Dendritic cell treated with granulocyte-macrophage colony-stimulating factor and Interleukin-4, amounts not matched to agents 40 ng/mL and 50 ng/mL, for 4 days (primary cell): ENCODE results near the gene IDI1.
"Not testable (repeated sequence)": the region's sequence is repeated elsewhere in the genome, so short reads cannot be mapped to it uniquely, and the experiment has no call there.

ENCODE experiments used
- H3K27ac Mint-ChIP-seq: one replicate; pipeline ENCODE4 v1.8.0; 2022; ENCODE audit warnings: mild to moderate bottlenecking, mixed read lengths
- H3K27me3 Mint-ChIP-seq: one replicate; pipeline ENCODE4 v1.8.0; 2022; ENCODE audit warnings: mild to moderate bottlenecking, mixed read lengths
- H3K36me3 Mint-ChIP-seq: one replicate; pipeline ENCODE4 v1.8.0; 2022; ENCODE audit warnings: low read depth, mixed read lengths
- H3K4me1 Mint-ChIP-seq: one replicate; pipeline ENCODE4 v1.8.0; 2022; ENCODE audit warnings: low read depth, mixed read lengths
- H3K4me3 Mint-ChIP-seq: one replicate; pipeline ENCODE4 v1.8.0; 2022; ENCODE audit warnings: mild to moderate bottlenecking, moderate library complexity, mixed read lengths
- H3K9me3 Mint-ChIP-seq: one replicate; pipeline ENCODE4 v1.8.0; 2022; ENCODE audit warnings: mixed read lengths
- intact Hi-C: fragments of 100-400 bp; cut with micrococcal nuclease; formaldehyde crosslinking; loops from one replicate; pipeline ENCODE4 v1.15.0; 2022

IDI1 gene

GRCh38 chr10:1035201-1035600 is 13.7 kb downstream of the IDI1 start:
- intact Hi-C loops = no loop called here
- peaks cover 29% of the 10 kb centered on the region for H3K36me3 Mint-ChIP-seq
- no peak overlapping the region for H3K27ac Mint-ChIP-seq
- H3K4me3 Mint-ChIP-seq = no peak overlapping the region
- no peaks in the 10 kb centered on the region for H3K27me3 Mint-ChIP-seq
- H3K4me1 Mint-ChIP-seq = no peaks in the 10 kb centered on the region
- no peaks in the 10 kb centered on the region for H3K9me3 Mint-ChIP-seq

- Mint-ChIP-seq H3K36me3 (peaks cover 25% of the 10 kb centered on the region), H3K4me1 (no peaks in the 10 kb centered on the region), H3K9me3 (no peaks in the 10 kb centered on the region), H3K27me3 (no peaks in the 10 kb centered on the region), H3K4me3 (no peak overlapping the region), H3K27ac (no peak overlapping the region)
- intact Hi-C loops = no loop called here
Observed at GRCh38 chr10:1034758-1035157, 14.2 kb downstream of the IDI1 start.

DNA sequence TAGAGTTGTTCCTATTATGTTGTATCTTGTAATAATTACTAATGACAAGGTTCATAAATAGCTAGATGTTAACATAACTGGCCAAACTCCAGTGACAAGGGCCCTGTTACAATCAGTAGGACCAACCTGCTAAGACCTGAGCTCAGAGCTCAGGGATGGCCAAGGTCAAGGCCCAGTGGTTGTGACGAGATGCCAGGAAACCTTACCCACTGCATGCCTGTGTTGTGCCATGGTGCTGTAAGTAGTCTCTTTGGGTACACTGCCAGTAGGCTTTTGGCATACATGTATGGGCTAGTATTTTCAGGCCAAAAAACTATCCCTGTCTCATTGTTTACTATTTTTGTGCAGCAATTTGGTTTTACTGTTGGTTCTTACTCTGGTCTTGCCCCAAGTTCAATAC is 15.3 kb downstream of the IDI1 start:
- Mint-ChIP-seq H3K4me1 (no peaks in the 10 kb centered on the region), H3K9me3 (no peaks in the 10 kb centered on the region), H3K36me3 (peaks cover 24% of the 10 kb centered on the region), H3K4me3 (no peak overlapping the region), H3K27me3 (no peaks in the 10 kb centered on the region), H3K27ac (no peak overlapping the region)
- intact Hi-C loops = no loop called here

GRCh38 chr10:1029838-1030237 is 19.1 kb downstream of the IDI1 start:
- H3K27ac Mint-ChIP-seq = no peak overlapping the region
- no peak overlapping the region for H3K4me3 Mint-ChIP-seq
- no peaks in the 10 kb centered on the region for H3K36me3 Mint-ChIP-seq
- no peaks in the 10 kb centered on the region for H3K4me1 Mint-ChIP-seq
- H3K27me3 Mint-ChIP-seq = no peaks in the 10 kb centered on the region
- intact Hi-C loops = no loop called here
- H3K9me3 Mint-ChIP-seq = no peaks in the 10 kb centered on the region

GRCh38 chr10:1026578-1026977 is 22.3 kb downstream of the IDI1 start:
- intact Hi-C loops = no loop called here
- no peaks in the 10 kb centered on the region for H3K4me1 Mint-ChIP-seq
- no peaks in the 10 kb centered on the region for H3K27me3 Mint-ChIP-seq
- no peaks in the 10 kb centered on the region for H3K36me3 Mint-ChIP-seq
- H3K27ac Mint-ChIP-seq = no peak overlapping the region
- H3K4me3 Mint-ChIP-seq = no peak overlapping the region
- H3K9me3 Mint-ChIP-seq = no peaks in the 10 kb centered on the region

DNA sequence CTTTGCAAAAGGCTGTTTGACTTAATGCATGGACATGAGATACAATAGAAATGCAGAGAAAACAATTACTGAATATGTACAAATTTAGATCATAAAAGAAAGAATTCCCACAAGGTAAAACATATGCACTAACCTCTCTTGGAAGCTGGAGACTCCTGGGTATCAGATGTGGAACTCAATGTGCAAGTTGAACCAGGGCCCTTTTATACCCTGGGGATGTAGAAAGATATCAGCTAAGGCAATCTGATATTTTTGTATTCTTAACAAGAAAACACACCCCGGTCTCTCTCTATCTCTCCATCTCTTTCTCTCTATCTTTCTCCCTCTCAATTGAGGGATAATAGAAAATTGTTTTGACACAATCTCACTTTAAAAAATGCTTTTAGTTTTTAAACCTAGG is 23.2 kb downstream of the IDI1 start, which contains the start of gene IDI2:
TSS of gene IDI2 (minus strand) at position 177 of the 400 bp plus-strand sequence. CDS start 1,136 bp downstream, outside the sequence.
- intact Hi-C loops = no loop called here
- H3K4me1 Mint-ChIP-seq = no peaks in the 10 kb centered on the region
- peaks cover under 1% of the 10 kb centered on the region for H3K36me3 Mint-ChIP-seq
- H3K27ac Mint-ChIP-seq = no peak within 1 kb of the TSS
- no peaks in the 10 kb centered on the region for H3K27me3 Mint-ChIP-seq
- H3K9me3 Mint-ChIP-seq = no peaks in the 10 kb centered on the region
- no peak within 1 kb of the TSS for H3K4me3 Mint-ChIP-seq

DNA sequence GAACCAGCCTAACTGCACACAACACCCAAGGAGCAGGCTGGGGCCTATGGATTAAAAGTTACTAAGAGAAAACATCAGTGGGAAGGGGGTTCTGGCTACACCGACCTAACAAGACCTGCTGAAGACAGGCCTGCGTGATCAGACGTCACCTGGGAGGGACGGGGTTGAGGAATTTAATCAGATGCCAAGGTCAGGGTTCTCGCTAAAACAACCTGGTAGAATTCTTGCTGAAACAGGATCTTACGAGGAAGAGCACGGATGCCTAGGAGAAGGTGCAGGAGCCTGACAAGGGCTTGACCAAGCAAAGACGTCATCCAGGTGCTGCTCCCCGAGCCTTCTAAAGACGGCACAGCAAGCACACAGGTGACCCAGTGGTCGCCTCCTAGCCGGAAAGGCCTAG is 24.8 kb downstream of the IDI1 start:
- Mint-ChIP-seq H3K27me3 (no peaks in the 10 kb centered on the region), H3K4me1 (no peaks in the 10 kb centered on the region), H3K36me3 (peaks cover 17% of the 10 kb centered on the region)

DNA sequence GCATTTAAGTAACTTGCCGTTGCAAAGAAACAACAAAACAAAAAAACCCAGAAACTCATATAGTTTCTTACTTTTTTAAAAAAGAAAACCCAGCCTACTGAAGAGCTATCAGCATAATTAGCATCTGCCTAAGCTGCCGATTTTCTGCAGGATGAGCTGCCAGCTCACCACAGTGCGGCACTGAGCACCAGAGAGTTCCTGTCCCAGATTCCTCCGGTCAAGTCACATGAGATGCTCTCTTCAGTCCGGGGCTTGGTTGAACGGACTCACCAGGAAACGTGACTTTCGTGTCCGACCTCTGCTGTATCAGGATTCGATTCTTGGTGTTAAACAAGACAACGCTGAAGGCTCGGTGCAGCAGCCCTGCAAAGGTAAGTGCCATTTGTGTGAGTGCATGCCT is 26.5 kb downstream of the IDI1 start:
- Mint-ChIP-seq H3K4me3 (no peak overlapping the region), H3K4me1 (no peaks in the 10 kb centered on the region), H3K36me3 (peaks cover 34% of the 10 kb centered on the region), H3K27ac (no peak overlapping the region), H3K9me3 (no peaks in the 10 kb centered on the region), H3K27me3 (no peaks in the 10 kb centered on the region)
- intact Hi-C loops = no loop called here

More for the DNA sequence above, 24.8 kb downstream of the IDI1 start:
- Mint-ChIP-seq H3K9me3 (no peaks in the 10 kb centered on the region), H3K27ac (no peak overlapping the region), H3K4me3 (no peak overlapping the region)
- intact Hi-C loops = no loop called here

DNA sequence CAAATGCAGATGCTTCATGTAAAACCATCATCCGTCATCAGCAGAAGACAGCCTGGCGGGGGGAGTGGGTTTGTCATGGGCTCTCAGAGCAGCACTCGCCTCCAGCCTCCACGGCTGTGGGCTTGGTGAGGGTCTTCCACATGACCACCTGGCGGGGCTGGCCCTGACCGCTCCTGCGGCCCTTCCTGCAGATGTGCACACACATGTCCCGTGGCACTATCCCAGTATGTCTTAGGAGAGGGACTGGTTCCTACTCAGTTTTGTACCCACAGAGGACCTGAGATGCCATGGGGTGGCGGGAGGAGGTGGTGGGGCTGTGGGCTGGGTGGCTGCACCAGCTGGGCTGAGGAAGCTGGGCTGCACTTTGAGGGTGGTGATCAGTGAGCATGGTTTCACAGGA is 28.0 kb downstream of the IDI1 start:
- Mint-ChIP-seq H3K9me3 (no peaks in the 10 kb centered on the region), H3K27ac (no peak overlapping the region)

DNA sequence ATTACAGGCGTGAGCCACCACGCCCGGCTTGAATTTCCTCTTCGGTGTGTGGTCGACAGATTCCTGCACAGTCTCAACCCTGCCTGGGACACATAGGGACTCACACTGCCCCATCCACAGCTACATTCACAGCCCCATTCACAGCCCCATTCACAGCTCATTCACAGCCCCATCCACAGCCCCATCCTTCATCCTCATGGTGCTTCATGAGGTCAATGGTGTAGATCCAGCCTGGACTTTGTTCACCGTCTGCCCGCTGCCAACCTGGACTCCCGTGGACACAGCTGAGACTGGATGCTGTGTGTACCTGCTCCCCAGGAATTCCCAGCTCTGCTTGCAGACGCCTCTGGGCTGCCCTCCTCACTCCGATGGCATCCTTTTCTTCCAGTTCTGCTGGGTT is 28.5 kb downstream of the IDI1 start:
- peaks cover 53% of the 10 kb centered on the region for H3K36me3 Mint-ChIP-seq

More for the DNA sequence above, 28.0 kb downstream of the IDI1 start:
- intact Hi-C loops = no loop called here
- H3K27me3 Mint-ChIP-seq = no peaks in the 10 kb centered on the region
- peaks cover 48% of the 10 kb centered on the region for H3K36me3 Mint-ChIP-seq
- no peaks in the 10 kb centered on the region for H3K4me1 Mint-ChIP-seq
- H3K4me3 Mint-ChIP-seq = no peak overlapping the region

GRCh38 chr10:1019362-1019761 is 29.6 kb downstream of the IDI1 start:
- no peak overlapping the region for H3K27ac Mint-ChIP-seq
- peaks cover 62% of the 10 kb centered on the region for H3K36me3 Mint-ChIP-seq
- H3K9me3 Mint-ChIP-seq = no peaks in the 10 kb centered on the region
- H3K4me3 Mint-ChIP-seq = no peak overlapping the region
- no peaks in the 10 kb centered on the region for H3K4me1 Mint-ChIP-seq
- no peaks in the 10 kb centered on the region for H3K27me3 Mint-ChIP-seq
- intact Hi-C loops = no loop called here

More for the DNA sequence above, 28.5 kb downstream of the IDI1 start:
- no peak overlapping the region for H3K27ac Mint-ChIP-seq
- H3K4me3 Mint-ChIP-seq = no peak overlapping the region
- H3K27me3 Mint-ChIP-seq = no peaks in the 10 kb centered on the region
- no peaks in the 10 kb centered on the region for H3K4me1 Mint-ChIP-seq
- intact Hi-C loops = no loop called here
- H3K9me3 Mint-ChIP-seq = no peaks in the 10 kb centered on the region

- H3K27me3 Mint-ChIP-seq = no peaks in the 10 kb centered on the region
- no peaks in the 10 kb centered on the region for H3K4me1 Mint-ChIP-seq
- H3K36me3 Mint-ChIP-seq = peaks cover 98% of the 10 kb centered on the region
- H3K9me3 Mint-ChIP-seq = no peaks in the 10 kb centered on the region
- no peak overlapping the region for H3K27ac Mint-ChIP-seq
- intact Hi-C loops = no loop called here
- H3K4me3 Mint-ChIP-seq = no peak overlapping the region
Observed at GRCh38 chr10:1015688-1016087, 33.2 kb downstream of the IDI1 start.

DNA sequence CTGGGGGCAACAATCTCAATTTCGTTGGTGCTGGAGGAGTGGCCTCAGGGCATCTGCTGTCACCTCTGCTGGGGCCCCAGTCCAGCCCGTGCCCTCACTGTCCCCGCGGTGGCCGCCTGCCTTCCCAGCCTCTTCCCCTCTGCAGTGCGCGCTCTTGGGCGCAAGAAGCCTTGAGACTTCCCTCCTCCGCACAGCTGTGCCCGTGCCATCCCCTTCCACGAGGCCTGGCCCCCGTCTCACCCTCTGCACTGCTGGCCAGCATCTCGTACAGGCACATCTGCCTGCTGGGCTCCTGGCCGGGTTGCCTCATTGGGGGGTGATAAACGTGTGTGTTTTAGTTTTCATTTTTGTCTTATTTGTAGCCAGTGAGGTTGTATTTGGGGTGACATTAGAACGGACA is 37.2 kb downstream of the IDI1 start:
- Mint-ChIP-seq H3K4me1 (no peaks in the 10 kb centered on the region), H3K27me3 (no peaks in the 10 kb centered on the region), H3K36me3 (peaks cover 97% of the 10 kb centered on the region), H3K27ac (no peak overlapping the region), H3K9me3 (no peaks in the 10 kb centered on the region), H3K4me3 (no peak overlapping the region)
- intact Hi-C loops = no loop called here

GRCh38 chr10:1010703-1011102 is 38.2 kb downstream of the IDI1 start:
- no peaks in the 10 kb centered on the region for H3K27me3 Mint-ChIP-seq
- no peaks in the 10 kb centered on the region for H3K4me1 Mint-ChIP-seq
- intact Hi-C loops = no loop called here
- no peaks in the 10 kb centered on the region for H3K9me3 Mint-ChIP-seq
- no peak overlapping the region for H3K4me3 Mint-ChIP-seq
- H3K27ac Mint-ChIP-seq = no peak overlapping the region
- H3K36me3 Mint-ChIP-seq = peaks cover 97% of the 10 kb centered on the region

DNA sequence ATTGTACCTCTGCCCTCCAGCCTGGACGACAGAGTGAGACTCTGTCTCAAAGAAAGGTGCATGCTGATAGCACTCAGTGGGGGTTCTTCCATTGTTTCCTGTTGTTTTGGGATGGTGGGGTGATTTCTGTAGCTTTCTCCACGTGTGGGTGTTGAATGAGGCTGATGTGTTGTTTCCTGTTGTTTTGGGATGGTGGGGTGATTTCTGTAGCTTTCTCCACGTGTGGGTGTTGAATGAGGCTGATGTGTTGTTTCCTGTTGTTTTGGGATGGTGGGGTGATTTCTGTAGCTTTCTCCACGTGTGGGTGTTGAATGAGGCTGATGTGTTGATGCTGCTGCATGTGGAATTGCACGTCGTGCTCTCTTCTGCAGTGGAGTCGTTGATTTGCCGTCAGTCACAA is 39.0 kb downstream of the IDI1 start:
- H3K9me3 Mint-ChIP-seq, intact Hi-C loops, H3K27ac Mint-ChIP-seq, H3K27me3 Mint-ChIP-seq, H3K4me3 Mint-ChIP-seq, H3K4me1 Mint-ChIP-seq: not testable (repeated sequence)
- peaks cover 99% of the 10 kb centered on the region for H3K36me3 Mint-ChIP-seq
